SU-DHL-6 (cell line): ENCODE data around the gene SPTLC3.

ENCODE experiments used
- CTCF ChIP-seq: fragments of 200-600 bp; sonication (generic); IDR thresholded peaks from one replicate; pipeline ENCODE4 v1.5.1; 2017; ENCODE audit warnings: antibody characterized with exemption, mild to moderate bottlenecking, low read length, moderate library complexity; ENCODE audit not compliant: insufficient read depth, poor library complexity, severe bottlenecking
- EZH2phosphoT487 ChIP-seq: fragments of 200-600 bp; sonication (generic), shearing (Covaris generic); conservative IDR thresholded peaks from 2 replicates; pipeline ENCODE4 v1.6.1; 2018; ENCODE audit warnings: mild to moderate bottlenecking, antibody characterized with exemption, low read length, moderate library complexity, mixed read lengths

- TF ChIP-seq CTCF (no peak), EZH2phosphoT487 (no peak)
These were observed 21.5 kb upstream of the SPTLC3 start for GRCh38 chr20:12987261-12987660.
